SK-N-MC (cell line): ENCODE data around the gene PPM1K.

ENCODE experiments used
- EZH2 ChIP-seq: fragments of 200-600 bp; sonication (generic); IDR thresholded peaks from one replicate; pipeline ENCODE4 v1.6.1; 2017; ENCODE audit warnings: antibody characterized with exemption
- POLR2AphosphoS5 ChIP-seq: IDR thresholded peaks from 2 replicates; pipeline ENCODE4 v1.6.1; 2012; ENCODE audit warnings: mild to moderate bottlenecking, low read depth, low read length, borderline replicate concordance

- TF ChIP-seq POLR2AphosphoS5 (no peak), EZH2 (no peak)
Observed at GRCh38 chr4:88246600-88246999, 37.8 kb downstream of the PPM1K start.
